HFF-Myc (cell line): ENCODE measurements around the gene SAMSN1.

Experiments
- DNase-seq: peaks from one replicate; pipeline ENCODE4 v3.0.0-alpha.2; 2011; ENCODE audit warnings: low read depth; ENCODE audit errors: extremely low read depth
- H3K4me3 ChIP-seq: replicated peaks from 2 replicates; pipeline ENCODE4 v1.5.1; 2011; ENCODE audit warnings: low read depth, mild to moderate bottlenecking, control low read depth, low read length
- CTCF ChIP-seq: IDR thresholded peaks from 2 replicates; pipeline ENCODE4 v1.5.1; 2012; ENCODE audit warnings: mild to moderate bottlenecking, low read depth, low read length, control low read depth; ENCODE audit errors: missing control alignments

The SAMSN1 gene

GRCh38 chr21:14545906-14546480, at the start of gene SAMSN1:
TSS of gene SAMSN1 (minus strand) at chr21:14546315. CDS start at chr21:14546261, 54 bp downstream.
- H3K4me3 ChIP-seq = no peak within 1 kb of the TSS
- no peak for DNase-seq
- no peak for TF ChIP-seq CTCF

DNA sequence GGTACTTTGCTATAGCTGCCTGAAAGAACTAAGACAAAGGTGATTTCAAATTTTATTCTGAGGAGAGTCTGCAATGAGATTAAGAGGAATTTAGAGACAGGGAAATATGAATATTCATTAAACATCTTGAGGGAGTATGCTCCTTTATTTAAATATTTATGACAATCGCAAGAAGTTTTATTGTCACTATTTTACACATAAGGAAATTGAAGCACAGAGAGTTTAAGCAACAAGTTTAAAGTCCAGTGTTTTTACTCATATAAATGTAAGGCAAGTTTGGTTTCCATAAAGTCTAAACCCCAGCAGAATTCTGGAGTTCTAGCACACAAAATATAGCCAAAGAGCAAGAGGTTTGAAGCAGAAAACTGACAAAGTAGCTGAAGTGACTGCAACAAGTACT, 49.3 kb upstream of the SAMSN1 start:
- no peak overlapping the region for H3K4me3 ChIP-seq
- DNase-seq = no peak
- TF ChIP-seq CTCF = no peak

GRCh38 chr21:14594967-14595366, 48.9 kb upstream of the SAMSN1 start:
- DNase-seq = no peak
- no peak for TF ChIP-seq CTCF
- no peak overlapping the region for H3K4me3 ChIP-seq

- TF ChIP-seq CTCF = no peak
- no peak for DNase-seq
- no peak overlapping the region for H3K4me3 ChIP-seq
These were observed 47.1 kb upstream of the SAMSN1 start for GRCh38 chr21:14593230-14593629.

DNA sequence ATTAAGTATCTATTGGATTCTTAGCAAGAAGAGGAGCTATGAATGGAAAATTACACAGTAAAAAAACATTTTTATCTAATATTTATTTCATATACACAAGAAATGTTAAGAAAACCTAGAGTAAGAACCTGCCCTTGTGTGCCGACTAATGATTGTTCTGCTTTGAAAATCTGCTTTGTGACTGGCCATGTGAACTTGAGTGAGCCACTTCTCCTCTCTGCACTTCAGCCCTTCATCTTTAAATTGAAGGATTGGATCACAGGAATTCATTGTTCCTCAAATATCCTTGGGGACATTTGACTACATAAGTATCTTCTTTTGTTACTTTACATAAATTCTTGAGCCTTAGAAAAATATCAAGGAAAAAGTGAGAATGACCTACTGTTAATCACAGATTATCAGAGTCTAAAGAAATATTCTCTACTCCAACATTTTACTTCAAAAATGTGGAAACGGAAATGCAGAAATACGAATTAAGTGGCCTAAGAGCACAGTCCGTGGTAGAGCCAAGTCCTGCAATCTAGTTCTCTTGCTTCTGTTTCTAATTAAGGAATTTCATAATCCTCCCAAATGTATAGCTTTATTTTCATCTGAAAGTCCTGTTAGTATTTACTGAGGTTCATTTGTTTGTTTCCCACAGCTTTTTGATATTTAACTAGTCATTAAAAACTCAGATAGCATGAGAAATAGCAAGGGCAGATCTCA, 46.3 kb upstream of the SAMSN1 start:
- no peak overlapping the region for H3K4me3 ChIP-seq
- no peak for TF ChIP-seq CTCF
- no peak for DNase-seq

DNA sequence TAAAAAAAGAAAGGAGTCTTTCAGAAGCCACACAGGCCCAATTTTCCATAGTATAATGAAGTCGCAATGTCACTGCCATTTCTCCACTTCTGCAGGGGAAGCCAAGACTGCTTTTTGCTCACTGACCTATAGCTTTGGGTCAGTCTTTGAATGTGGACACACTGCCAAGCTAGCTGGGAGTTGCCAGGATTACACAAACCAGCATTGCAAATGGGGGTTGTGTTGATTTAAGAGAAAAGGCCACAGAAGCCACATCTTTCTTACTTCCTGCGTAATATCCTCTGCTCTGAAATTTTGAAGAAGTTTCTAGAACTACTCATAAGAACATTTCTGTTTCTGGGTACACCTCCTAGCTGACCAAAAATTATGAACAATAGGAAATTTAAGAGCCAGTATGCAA, 45.8 kb upstream of the SAMSN1 start:
- no peak overlapping the region for H3K4me3 ChIP-seq
- DNase-seq = no peak
- TF ChIP-seq CTCF = no peak

DNA sequence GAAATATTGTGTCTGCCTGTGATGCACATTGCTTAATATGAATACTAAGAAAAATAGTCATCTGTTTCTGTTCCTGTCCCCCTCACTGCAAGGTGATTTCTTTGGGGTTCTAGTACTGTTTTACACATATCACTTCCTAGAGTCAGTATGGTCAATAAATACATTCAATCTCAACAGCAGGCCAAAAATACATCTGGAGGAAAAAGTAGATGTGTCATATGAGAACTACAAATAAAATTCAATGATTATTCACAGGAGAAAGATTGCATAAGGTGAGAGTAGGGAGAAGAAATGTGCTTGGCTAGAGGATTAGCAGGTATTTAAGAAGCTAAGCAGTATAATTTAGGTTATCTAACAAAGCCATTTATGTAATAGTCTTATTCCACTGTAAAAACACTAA, 45.3 kb upstream of the SAMSN1 start:
- TF ChIP-seq CTCF = no peak
- DNase-seq = no peak
- H3K4me3 ChIP-seq = no peak overlapping the region
